HCT116 (cell line): ENCODE data around the gene CHMP4B. TPM values are rescaled to one million over a fixed set of nuclear protein-coding genes. Genes with fewer than 3 reads are reported as not detected.
A peak's percentile ranks its signal among the peaks of the same experiment; 100 is the strongest.

Experiments
- ATAC-seq: fragments of 200-7000 bp; cut with Tn5 transposase; 2 replicates; pipeline ENCODE4 v1.9.1; 2020; ENCODE audit warnings: mild to moderate bottlenecking, moderate library complexity
- BruUV-seq: library from RNA; stranded (reverse); fragments of 400-500 nt; replicated peaks from 2 replicates; lab custom pipeline; 2021; lab: Mats Ljungman, UMichigan
- CTCF ChIA-PET: fragments of 300-600 bp; sonication (Branson Sonifier 250); formaldehyde crosslinking; loops from one replicate; lab custom pipeline; 2021; ENCODE audit warnings: antibody characterized with exemption; lab: Charles Lee
- POLR2A ChIA-PET: fragments of 300-600, 350-600 bp; sonication (Branson Sonifier 250); formaldehyde crosslinking; loops from one replicate; lab custom pipeline; 2021; ENCODE audit warnings: antibody characterized with exemption; lab: Charles Lee
- RAD21 ChIA-PET, 2 experiments: fragments of 300-600 bp; sonication (Branson Sonifier 250); formaldehyde crosslinking; loops; one replicate each; lab custom pipeline; 2023; ENCODE audit warnings: low total read pairs in 2 of 2; ENCODE audit not compliant: uncharacterized antibody in 2 of 2, unreplicated experiment in 2 of 2, low non-redundant PET in 1 of 2; lab: Charles Lee
- DNase-seq: peaks from one replicate; pipeline ENCODE4 v3.0.0-alpha.2; 2010; ENCODE audit warnings: low read depth, low spot score
- H2AFZ ChIP-seq: fragments of 200-600 bp; shearing (Covaris generic), sonication (generic); 2 replicates; pipeline ENCODE4 v1.6.1; 2017; ENCODE audit warnings: low read depth, mixed run types, mixed read lengths, antibody characterized with exemption, low read length; ENCODE audit not compliant: poor library complexity, severe bottlenecking
- H3K27ac ChIP-seq: 2 replicates; pipeline ENCODE4 v1.5.1; 2012; ENCODE audit warnings: low read depth, low read length
- H3K27me3 ChIP-seq: fragments of 200-600 bp; sonication (generic); 2 replicates; pipeline ENCODE4 v1.6.1; 2016; ENCODE audit warnings: mixed run types, low read length, mixed read lengths; ENCODE audit not compliant: insufficient read depth
- H3K36me3 ChIP-seq, 2 experiments: fragments of 200-500 bp in 1 of 2; fragments of 200-600 bp in 1 of 2; sonication (Bioruptor generic) in 1 of 2; sonication (generic) in 1 of 2; 2 replicates each; pipeline versions ENCODE4 v1.5.1 to v1.6.1; 2014 to 2016; ENCODE audit warnings: low read length in 2 of 2, inconsistent platforms in 1 of 2, mixed read lengths in 1 of 2, mixed run types in 1 of 2; ENCODE audit not compliant: insufficient read depth in 2 of 2, control insufficient read depth in 1 of 2
- H3K4me1 ChIP-seq, 2 experiments: fragments of 200-600 bp in 1 of 2; sonication (generic) in 1 of 2; 2 replicates each; pipeline versions ENCODE4 v1.5.1 to v1.6.1; 2012 to 2017; ENCODE audit warnings: low read length in 2 of 2, inconsistent platforms in 1 of 2, mild to moderate bottlenecking in 1 of 2, mixed read lengths in 1 of 2, mixed run types in 1 of 2, moderate library complexity in 1 of 2; ENCODE audit not compliant: insufficient read depth in 2 of 2, control insufficient read depth in 1 of 2
- H3K4me2 ChIP-seq: fragments of 200-600 bp; sonication (generic); 2 replicates; pipeline ENCODE4 v1.6.1; 2017; ENCODE audit warnings: mixed run types, low read length, mixed read lengths
- H3K4me3 ChIP-seq, 2 experiments: fragments of 200-600 bp in 1 of 2; sonication (generic) in 1 of 2; replicated peaks in 1 of 2; 2 replicates each; pipeline ENCODE4 v1.5.1; 2011 to 2016; ENCODE audit warnings: low read length in 2 of 2, control low read depth in 1 of 2, low read depth in 1 of 2, mild to moderate bottlenecking in 1 of 2, mixed read lengths in 1 of 2, mixed run types in 1 of 2
- H3K79me2 ChIP-seq: fragments of 200-600 bp; sonication (generic); 2 replicates; pipeline ENCODE4 v1.6.1; 2017; ENCODE audit warnings: mild to moderate bottlenecking, mixed run types, low read length, moderate library complexity, mixed read lengths; ENCODE audit not compliant: insufficient read depth
- H3K9ac ChIP-seq: fragments of 200-600 bp; sonication (generic); 2 replicates; pipeline ENCODE4 v1.6.1; 2016; ENCODE audit warnings: low read length, mixed read lengths
- H3K9me2 ChIP-seq: fragments of 200-600 bp; sonication (generic), shearing (Covaris generic); 2 replicates; pipeline ENCODE4 v1.6.1; 2017; ENCODE audit warnings: mixed run types, mild to moderate bottlenecking, moderate library complexity; ENCODE audit not compliant: insufficient read depth
- H3K9me3 ChIP-seq, 2 experiments: fragments of 200-500 bp in 1 of 2; fragments of 200-600 bp in 1 of 2; sonication (Bioruptor generic) in 1 of 2; sonication (generic) in 1 of 2; 2 replicates each; pipeline ENCODE4 v1.6.1; 2014 to 2017; ENCODE audit warnings: low read length in 2 of 2, mixed read lengths in 2 of 2, inconsistent platforms in 1 of 2, low read depth in 1 of 2, mild to moderate bottlenecking in 1 of 2, mixed run types in 1 of 2, moderate library complexity in 1 of 2; ENCODE audit not compliant: control insufficient read depth in 1 of 2, insufficient read depth in 1 of 2
- H4K20me1 ChIP-seq: fragments of 200-600 bp; sonication (generic), shearing (Covaris generic); 2 replicates; pipeline ENCODE4 v1.6.1; 2017; ENCODE audit warnings: mixed run types, mild to moderate bottlenecking, moderate library complexity; ENCODE audit not compliant: insufficient read depth
- MAX ChIP-seq: IDR thresholded peaks from 2 replicates; pipeline ENCODE4 v1.6.1; 2012
- REST ChIP-seq: IDR thresholded peaks from 2 replicates; pipeline ENCODE4 v1.6.1; 2012; ENCODE audit warnings: low read depth
- YY1 ChIP-seq: IDR thresholded peaks from 2 replicates; pipeline ENCODE4 v1.6.1; 2011; ENCODE audit warnings: low read length, low read depth, moderate library complexity, mild to moderate bottlenecking; ENCODE audit not compliant: insufficient replicate concordance; ENCODE audit errors: extremely low read depth
- intact Hi-C: fragments of 100-400 bp; cut with micrococcal nuclease; formaldehyde crosslinking; loops from 2 replicates; pipeline ENCODE4 v1.10.0; 2022
- total RNA-seq: library from RNA; stranded (reverse); gene quantifications from one replicate; pipeline ENCODE4 v1.2.1, GENCODE V29; 2021; ENCODE audit not compliant: unreplicated experiment

CHMP4B gene
- total RNA-seq, 1 experiment from 2014 or later = 56.9 TPM

- Histone ChIP-seq H3K27ac (no peak overlapping the region), H3K4me2 (no peak overlapping the region), H3K9me2 (no peaks in the 10 kb centered on the region), H4K20me1 (no peaks in the 10 kb centered on the region), H2AFZ (no peak overlapping the region), H3K4me3 (no peak overlapping the region), H3K4me1 (peaks cover 0 to 7% of the 10 kb centered on the region in 2 experiments; a peak in 1 of 4 replicates), H3K36me3 (no peaks in the 10 kb centered on the region), H3K9ac (no peak overlapping the region), H3K79me2 (no peaks in the 10 kb centered on the region), H3K9me3 (no peaks in the 10 kb centered on the region), H3K27me3 (no peaks in the 10 kb centered on the region)
- TF ChIP-seq REST (peak; percentile 31; the same call in 1 of the 2 replicates), YY1 (no peak)
- BruUV-seq = no TSS peak
- intact Hi-C loops = no loop called here
- ChIA-PET RAD21 (no interaction called here), POLR2A (no interaction called here), CTCF (no interaction called here)
- no peak for DNase-seq
- no peak for ATAC-seq
Observed at GRCh38 chr20:33866398-33867100, 55.4 kb downstream of the CHMP4B start.

GRCh38 chr20:33868042-33868441 lies 56.9 kb downstream of the CHMP4B start:
- ATAC-seq (no peak), DNase-seq (no peak)
- RAD21 ChIA-PET = no interaction called here
- POLR2A ChIA-PET = no interaction called here
- Histone ChIP-seq H3K36me3 (no peaks in the 10 kb centered on the region), H3K4me1 (no peaks in the 10 kb centered on the region), H3K9me2 (no peaks in the 10 kb centered on the region), H3K9ac (no peak overlapping the region), H3K79me2 (no peaks in the 10 kb centered on the region), H3K4me2 (no peak overlapping the region), H3K27ac (no peak overlapping the region), H2AFZ (no peak overlapping the region), H3K27me3 (no peaks in the 10 kb centered on the region), H4K20me1 (no peaks in the 10 kb centered on the region), H3K9me3 (no peaks in the 10 kb centered on the region), H3K4me3 (no peak overlapping the region)
- intact Hi-C loops = no loop called here
- BruUV-seq = no TSS peak
- no peak for TF ChIP-seq MAX
- CTCF ChIA-PET = no interaction called here
